Fibroblast of lung (primary cell): Measurements from ENCODE around the gene WFDC5. TPM values are rescaled to one million over a fixed set of nuclear protein-coding genes. Genes with fewer than 3 reads are reported as not detected.

Experiments
- DNase-seq, 2 donors: peaks; one replicate each; pipeline versions ENCODE4 v3.0.0 to v3.0.0-alpha.2; 2010; ENCODE audit warnings: low read depth in 2 of 2
- H2AFZ ChIP-seq: 2 replicates; pipeline ENCODE4 v1.5.1; 2012; ENCODE audit warnings: low read length, control low read depth, inconsistent platforms
- H3K27ac ChIP-seq: 2 replicates; pipeline ENCODE4 v1.5.1; 2011; ENCODE audit warnings: low read length, control low read depth; ENCODE audit not compliant: insufficient read depth
- H3K27me3 ChIP-seq: 2 replicates; pipeline ENCODE4 v1.5.1; 2011; ENCODE audit warnings: mild to moderate bottlenecking, low read length; ENCODE audit not compliant: control insufficient read depth, insufficient read depth
- H3K36me3 ChIP-seq: 2 replicates; pipeline ENCODE4 v1.5.1; 2011; ENCODE audit warnings: low read length; ENCODE audit not compliant: control insufficient read depth, insufficient read depth
- H3K4me1 ChIP-seq: 2 replicates; pipeline ENCODE4 v1.5.1; 2011; ENCODE audit warnings: low read length; ENCODE audit not compliant: control insufficient read depth, insufficient read depth; ENCODE audit errors: extremely low read depth
- H3K4me2 ChIP-seq: 2 replicates; pipeline ENCODE4 v1.5.1; 2011; ENCODE audit warnings: low read length, control low read depth; ENCODE audit not compliant: insufficient read depth; ENCODE audit errors: extremely low read depth
- H3K4me3 ChIP-seq, 4 experiments: fragments of 200-600 bp in 1 of 4; sonication (generic) in 1 of 4; replicated peaks in 1 of 4; 2 replicates each; pipeline ENCODE4 v1.5.1; 2011 to 2016; ENCODE audit warnings: low read length in 4 of 4, low read depth in 3 of 4, mild to moderate bottlenecking in 3 of 4, control low read depth in 2 of 4, inconsistent platforms in 1 of 4, mixed read lengths in 1 of 4; ENCODE audit not compliant: insufficient read depth in 1 of 4; ENCODE audit errors: control extremely low read depth in 1 of 4
- H3K79me2 ChIP-seq: 2 replicates; pipeline ENCODE4 v1.5.1; 2012; ENCODE audit warnings: mild to moderate bottlenecking, low read length, inconsistent platforms; ENCODE audit not compliant: control insufficient read depth, insufficient read depth
- H3K9ac ChIP-seq: 2 replicates; pipeline ENCODE4 v1.5.1; 2011; ENCODE audit warnings: mild to moderate bottlenecking, low read length, control low read depth; ENCODE audit not compliant: insufficient read depth
- H3K9me3 ChIP-seq: 2 replicates; pipeline ENCODE4 v1.5.1; 2012; ENCODE audit warnings: low read depth, low read length; ENCODE audit not compliant: control insufficient read depth, insufficient read depth
- H4K20me1 ChIP-seq: 2 replicates; pipeline ENCODE4 v1.5.1; 2011; ENCODE audit warnings: low read length; ENCODE audit not compliant: control insufficient read depth, insufficient read depth; ENCODE audit errors: extremely low read depth
- EZH2 ChIP-seq: IDR thresholded peaks from 2 replicates; pipeline ENCODE4 v1.5.1; 2012; ENCODE audit warnings: low read length, control low read depth, mild to moderate bottlenecking; ENCODE audit errors: missing control alignments
- polyA plus RNA-seq, 2 donors: library from polyadenylated mRNA; depleted of rRNA in 1 of 2; stranded (reverse) in 1 of 2; unstranded in 1 of 2; fragments of >200 nt; gene quantifications; 2 replicates each; pipeline ENCODE4 v1.2.1, GENCODE V29; 2011 to 2012; ENCODE audit warnings: missing spikeins in 1 of 2
- total RNA-seq: library from RNA; depleted of rRNA; stranded (reverse); fragments of >200 nt; gene quantifications from 2 replicates; pipeline ENCODE4 v1.2.1, GENCODE V29; 2014
- TF ChIP-seq, protein P1 (sequence below), 2 donors: IDR thresholded peaks in 1 of 2; conservative IDR thresholded peaks in 1 of 2; 1 replicate in 1 of 2; 2 replicates in 1 of 2; pipeline ENCODE4 v1.5.1; 2011 to 2012; ENCODE audit warnings: low read length in 2 of 2, control low read depth in 1 of 2, inconsistent platforms in 1 of 2, low read depth in 1 of 2, mild to moderate bottlenecking in 1 of 2

Gene WFDC5
- total and polyA plus RNA-seq, 2 donors (not counting 1 experiment from before 2014, with no cell fraction given) = not detected

DNA sequence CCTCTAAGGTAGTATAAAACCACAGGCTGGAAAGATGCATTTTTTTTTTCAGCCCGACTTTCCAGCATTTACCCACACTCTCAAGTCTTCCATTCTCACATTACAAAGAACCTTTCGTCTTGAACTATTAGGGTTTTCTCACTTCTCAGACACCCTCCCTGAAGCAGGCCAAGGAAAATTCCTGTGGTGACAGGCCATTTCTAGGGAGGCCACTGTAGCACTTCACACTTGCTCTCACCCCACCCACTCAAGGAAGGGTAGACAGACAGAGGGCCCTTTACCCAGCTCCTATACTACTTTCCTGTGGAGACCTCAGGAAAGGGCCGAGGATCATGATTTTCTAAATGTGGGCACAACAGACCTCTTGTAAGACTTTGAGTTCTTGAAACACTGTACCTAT is 41.8 kb downstream of the WFDC5 start:
- H2AFZ ChIP-seq = no peak overlapping the region
- H3K4me1 ChIP-seq = peaks cover 3% of the 10 kb centered on the region
- TF ChIP-seq, protein P1, sequence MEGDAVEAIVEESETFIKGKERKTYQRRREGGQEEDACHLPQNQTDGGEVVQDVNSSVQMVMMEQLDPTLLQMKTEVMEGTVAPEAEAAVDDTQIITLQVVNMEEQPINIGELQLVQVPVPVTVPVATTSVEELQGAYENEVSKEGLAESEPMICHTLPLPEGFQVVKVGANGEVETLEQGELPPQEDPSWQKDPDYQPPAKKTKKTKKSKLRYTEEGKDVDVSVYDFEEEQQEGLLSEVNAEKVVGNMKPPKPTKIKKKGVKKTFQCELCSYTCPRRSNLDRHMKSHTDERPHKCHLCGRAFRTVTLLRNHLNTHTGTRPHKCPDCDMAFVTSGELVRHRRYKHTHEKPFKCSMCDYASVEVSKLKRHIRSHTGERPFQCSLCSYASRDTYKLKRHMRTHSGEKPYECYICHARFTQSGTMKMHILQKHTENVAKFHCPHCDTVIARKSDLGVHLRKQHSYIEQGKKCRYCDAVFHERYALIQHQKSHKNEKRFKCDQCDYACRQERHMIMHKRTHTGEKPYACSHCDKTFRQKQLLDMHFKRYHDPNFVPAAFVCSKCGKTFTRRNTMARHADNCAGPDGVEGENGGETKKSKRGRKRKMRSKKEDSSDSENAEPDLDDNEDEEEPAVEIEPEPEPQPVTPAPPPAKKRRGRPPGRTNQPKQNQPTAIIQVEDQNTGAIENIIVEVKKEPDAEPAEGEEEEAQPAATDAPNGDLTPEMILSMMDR (conservative IDR thresholded peaks at IDR 0.05 in 1 of 2, IDR thresholded peaks at IDR 0.05 in 1 of 2; ENCODE audit: low read depth in 1 of 2, low read length in 2 of 2) = no peak
- TF ChIP-seq EZH2 = no peak
- no peak overlapping the region for H3K4me3 ChIP-seq
- H3K4me2 ChIP-seq = no peak overlapping the region
- H3K9me3 ChIP-seq = no peaks in the 10 kb centered on the region
- peaks cover 2% of the 10 kb centered on the region for H3K36me3 ChIP-seq
- no peak overlapping the region for H3K27ac ChIP-seq
- no peaks in the 10 kb centered on the region for H3K79me2 ChIP-seq
- no peaks in the 10 kb centered on the region for H4K20me1 ChIP-seq
- no peaks in the 10 kb centered on the region for H3K27me3 ChIP-seq
- H3K9ac ChIP-seq = no peak overlapping the region
- peak in 1 of 2 donors; percentile 69 for DNase-seq

DNA sequence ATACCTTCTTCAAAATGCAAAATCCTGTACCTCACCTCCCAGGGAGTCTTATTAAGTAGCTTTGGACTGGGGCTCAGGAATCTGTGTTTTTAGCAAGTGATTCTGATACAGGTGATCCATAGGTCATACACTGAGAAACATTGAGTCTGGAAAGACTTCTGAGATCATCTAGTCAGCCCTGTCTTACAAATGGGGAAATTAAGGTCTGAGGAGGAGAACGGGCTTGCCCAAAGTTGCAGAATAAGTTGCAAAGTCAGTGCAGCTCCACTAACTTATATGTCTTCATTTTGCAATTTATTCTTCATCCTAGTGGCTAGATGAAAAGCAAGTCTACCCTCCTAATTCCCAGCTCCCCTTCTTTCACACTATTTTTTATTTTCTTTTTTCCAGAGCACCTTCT is 42.9 kb downstream of the WFDC5 start:
- Histone ChIP-seq H3K4me2 (no peak overlapping the region), H2AFZ (no peak overlapping the region), H3K36me3 (peaks cover 2% of the 10 kb centered on the region), H3K9ac (no peak overlapping the region), H3K9me3 (no peaks in the 10 kb centered on the region), H3K27ac (no peak overlapping the region), H3K4me3 (no peak overlapping the region), H3K27me3 (no peaks in the 10 kb centered on the region), H4K20me1 (no peaks in the 10 kb centered on the region), H3K4me1 (peaks cover 5% of the 10 kb centered on the region), H3K79me2 (peaks cover under 1% of the 10 kb centered on the region)
- no peak for TF ChIP-seq EZH2
- TF ChIP-seq, protein P1 (conservative IDR thresholded peaks at IDR 0.05 in 1 of 2, IDR thresholded peaks at IDR 0.05 in 1 of 2; ENCODE audit: low read depth in 1 of 2, low read length in 2 of 2) = no peak
- no peak for DNase-seq

DNA sequence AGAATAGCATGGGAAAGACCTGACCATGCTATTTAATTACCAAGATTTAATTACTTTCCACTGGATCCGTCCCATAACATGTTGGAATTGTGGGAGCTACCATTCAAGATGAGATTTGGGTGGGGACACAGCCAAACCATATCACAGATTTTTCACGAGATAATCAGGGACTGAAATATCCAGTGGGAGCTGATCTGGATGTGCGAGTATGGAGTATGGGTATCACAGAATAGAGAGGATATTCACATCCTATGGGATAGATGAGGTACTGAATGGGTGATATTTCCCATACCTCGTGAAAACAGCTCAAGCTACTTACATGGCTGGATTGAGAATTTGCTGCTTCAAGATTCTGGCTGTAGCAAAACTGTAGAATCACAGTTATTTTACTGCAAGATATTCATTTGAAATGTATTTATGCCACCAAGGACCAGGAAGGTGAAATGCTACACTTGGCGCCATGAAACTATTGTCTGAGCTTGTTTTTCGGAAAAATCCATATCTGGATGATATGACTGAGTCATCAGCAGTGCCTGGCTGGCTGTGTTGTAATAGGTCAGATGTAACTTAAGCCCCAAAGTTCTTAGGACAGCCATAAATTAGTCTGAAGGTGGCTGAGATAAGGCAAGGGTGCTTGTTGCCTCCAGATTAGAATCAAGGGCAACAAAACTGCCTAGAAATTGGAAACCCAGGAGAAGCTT is 43.9 kb downstream of the WFDC5 start:
- TF ChIP-seq, protein P1 (conservative IDR thresholded peaks at IDR 0.05 in 1 of 2, IDR thresholded peaks at IDR 0.05 in 1 of 2; ENCODE audit: low read depth in 1 of 2, low read length in 2 of 2) = no peak
- TF ChIP-seq EZH2 = no peak
- Histone ChIP-seq H3K4me3 (no peak overlapping the region), H3K27ac (no peak overlapping the region), H3K36me3 (peaks cover 2% of the 10 kb centered on the region), H2AFZ (no peak overlapping the region), H4K20me1 (no peaks in the 10 kb centered on the region), H3K9me3 (no peaks in the 10 kb centered on the region), H3K4me2 (no peak overlapping the region), H3K9ac (no peak overlapping the region), H3K79me2 (peaks cover 5% of the 10 kb centered on the region), H3K27me3 (no peaks in the 10 kb centered on the region), H3K4me1 (peaks cover 5% of the 10 kb centered on the region)
- peak; percentile 48 to 49 for DNase-seq
